Lower leg skin (tissue), 3 donors: ENCODE data around the gene TOPAZ1.

ENCODE experiments used
- POLR2A ChIP-seq, 2 donors: fragments of 450-650 bp; IDR thresholded peaks; one replicate each; pipeline ENCODE4 v1.6.1; 2016 to 2017; ENCODE audit warnings: antibody characterized with exemption in 2 of 2, mild to moderate bottlenecking in 1 of 2, moderate library complexity in 1 of 2
- TF ChIP-seq, protein P1 (sequence below), 3 donors: fragments of 450-650 bp; IDR thresholded peaks; one replicate each; pipeline ENCODE4 v1.5.1; 2016; ENCODE audit warnings: antibody characterized with exemption in 3 of 3, mild to moderate bottlenecking in 3 of 3, moderate library complexity in 2 of 3

- no peak for TF ChIP-seq POLR2A (IDR thresholded peaks at IDR 0.05)
- TF ChIP-seq, protein P1, sequence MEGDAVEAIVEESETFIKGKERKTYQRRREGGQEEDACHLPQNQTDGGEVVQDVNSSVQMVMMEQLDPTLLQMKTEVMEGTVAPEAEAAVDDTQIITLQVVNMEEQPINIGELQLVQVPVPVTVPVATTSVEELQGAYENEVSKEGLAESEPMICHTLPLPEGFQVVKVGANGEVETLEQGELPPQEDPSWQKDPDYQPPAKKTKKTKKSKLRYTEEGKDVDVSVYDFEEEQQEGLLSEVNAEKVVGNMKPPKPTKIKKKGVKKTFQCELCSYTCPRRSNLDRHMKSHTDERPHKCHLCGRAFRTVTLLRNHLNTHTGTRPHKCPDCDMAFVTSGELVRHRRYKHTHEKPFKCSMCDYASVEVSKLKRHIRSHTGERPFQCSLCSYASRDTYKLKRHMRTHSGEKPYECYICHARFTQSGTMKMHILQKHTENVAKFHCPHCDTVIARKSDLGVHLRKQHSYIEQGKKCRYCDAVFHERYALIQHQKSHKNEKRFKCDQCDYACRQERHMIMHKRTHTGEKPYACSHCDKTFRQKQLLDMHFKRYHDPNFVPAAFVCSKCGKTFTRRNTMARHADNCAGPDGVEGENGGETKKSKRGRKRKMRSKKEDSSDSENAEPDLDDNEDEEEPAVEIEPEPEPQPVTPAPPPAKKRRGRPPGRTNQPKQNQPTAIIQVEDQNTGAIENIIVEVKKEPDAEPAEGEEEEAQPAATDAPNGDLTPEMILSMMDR (IDR thresholded peaks at IDR 0.05): no peak
Observed at GRCh38 chr3:44301746-44302145, 60.1 kb downstream of the TOPAZ1 start.
